ENCODE results near the gene SCRT2. TPM values are rescaled to one million over a fixed set of nuclear protein-coding genes. Genes with fewer than 3 reads are reported as not detected.
"Not testable (repeated sequence)": the region's sequence is repeated elsewhere in the genome, so short reads cannot be mapped to it uniquely, and the experiment has no call there.

Gene SCRT2
- total RNA-seq, result not detected
- long read RNA-seq, result 0 reads

GRCh38 chr20:675453-676314 is at the start of gene SCRT2:
Gene SCRT2, minus strand, starts transcription at chr20:675802. Its CDS starts 201 bp downstream, at chr20:675601.
- peak; percentile 98 for ATAC-seq (ENCODE audit: poor library complexity)
- intact Hi-C loops (cut with DNase I), result no loop called here
- DNase-seq, result peak; percentile 87

DNA sequence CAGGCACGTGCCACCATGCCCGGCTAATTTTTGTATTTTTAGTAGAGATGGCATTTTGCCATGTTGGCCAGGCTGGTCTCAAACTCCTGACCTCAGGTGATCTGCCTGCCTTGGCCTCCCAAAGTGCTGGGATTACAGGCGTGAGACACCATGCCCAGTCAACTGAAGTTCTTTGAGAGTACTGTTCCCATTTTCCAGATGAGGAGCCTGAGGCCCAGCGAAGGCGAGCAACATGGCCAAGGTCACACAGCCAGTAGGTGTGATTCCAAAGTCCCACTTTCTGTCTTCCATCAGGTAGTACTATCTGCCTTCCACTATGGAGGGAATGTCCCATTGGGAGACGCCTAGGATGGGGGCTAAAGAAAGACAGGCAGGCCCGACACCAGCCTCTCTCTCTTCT is 49.2 kb upstream of the SCRT2 start:
- intact Hi-C loops (cut with DNase I), result loop anchor here (5.0 kb wide), 1 partner anchor 72 kb away; the partner anchor contains the start of gene SRXN1
- not testable (repeated sequence) for DNase-seq; ATAC-seq (ENCODE audit: poor library complexity)

DNA sequence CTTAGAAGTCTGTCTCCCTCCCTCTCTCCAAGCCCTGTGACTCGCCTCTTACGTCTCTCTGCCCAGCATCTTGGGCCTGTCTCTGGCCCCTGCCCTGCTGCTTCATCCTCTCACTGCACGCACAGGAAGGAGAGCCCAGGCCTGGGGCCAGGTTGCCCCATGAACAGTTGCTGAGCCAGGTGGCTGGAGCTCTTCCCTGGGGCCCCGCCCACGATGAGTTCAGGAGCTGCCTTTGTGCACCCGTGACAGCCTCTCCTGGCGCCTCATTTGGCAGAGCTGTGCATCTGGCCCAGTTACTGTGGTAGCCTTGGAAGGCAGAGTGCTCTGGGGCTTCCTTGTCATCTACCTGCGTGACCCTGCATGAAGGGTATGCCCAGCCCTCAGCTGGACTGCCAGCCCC is 48.2 kb upstream of the SCRT2 start:
- intact Hi-C loops (cut with DNase I), result no loop called here
- DNase-seq, result peak; percentile 44
- peak; percentile 59 for ATAC-seq (ENCODE audit: poor library complexity)

- ATAC-seq (ENCODE audit: poor library complexity) (no peak), DNase-seq (no peak)
- intact Hi-C loops (cut with DNase I), result no loop called here
Observed at GRCh38 chr20:722822-723644, 47.4 kb upstream of the SCRT2 start.

- intact Hi-C loops (cut with DNase I), result no loop called here
- ATAC-seq (ENCODE audit: poor library complexity) (no peak), DNase-seq (no peak)
Observed at GRCh38 chr20:721876-722275, 46.3 kb upstream of the SCRT2 start.

DNA sequence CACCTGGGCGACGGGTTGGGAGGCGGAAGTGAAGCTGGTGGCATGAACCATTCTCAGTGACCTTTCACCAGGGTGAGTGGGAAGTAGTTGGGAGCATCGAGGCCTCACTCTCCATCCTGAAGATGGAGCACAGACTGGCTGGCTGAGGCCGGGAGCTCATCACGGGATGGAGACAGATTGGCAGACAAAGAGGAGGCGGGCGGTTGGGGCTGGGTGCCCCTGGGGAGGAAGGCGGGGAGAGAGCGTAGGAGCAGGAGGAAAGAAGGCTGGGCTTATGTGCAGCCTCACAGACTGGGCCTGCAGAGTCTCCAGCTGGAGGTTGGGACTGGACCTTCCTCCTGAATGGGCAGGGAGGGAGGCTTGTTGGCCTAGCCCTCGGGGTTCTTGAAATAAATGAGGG is 44.2 kb upstream of the SCRT2 start:
- no peak for DNase-seq
- intact Hi-C loops (cut with DNase I), result no loop called here
- no peak for ATAC-seq (ENCODE audit: poor library complexity)

- ATAC-seq (ENCODE audit: poor library complexity), result no peak
- DNase-seq, result no peak
- intact Hi-C loops (cut with DNase I), result no loop called here
Observed at GRCh38 chr20:719068-719467, 43.5 kb upstream of the SCRT2 start.

GRCh38 chr20:717832-718231 is 42.2 kb upstream of the SCRT2 start:
- intact Hi-C loops (cut with DNase I), result no loop called here
- no peak for ATAC-seq (ENCODE audit: poor library complexity)
- peak; percentile 21 for DNase-seq

GRCh38 chr20:717271-717670 is 41.7 kb upstream of the SCRT2 start:
- peak; percentile 2 for DNase-seq
- ATAC-seq (ENCODE audit: poor library complexity), result no peak
- intact Hi-C loops (cut with DNase I), result no loop called here

- ATAC-seq (ENCODE audit: poor library complexity) (no peak), DNase-seq (no peak)
- intact Hi-C loops (cut with DNase I), result no loop called here
Observed at GRCh38 chr20:714453-714852, 38.9 kb upstream of the SCRT2 start.

GRCh38 chr20:711576-711975 is 36.0 kb upstream of the SCRT2 start:
- intact Hi-C loops (cut with DNase I), result no loop called here
- ATAC-seq (ENCODE audit: poor library complexity) (no peak), DNase-seq (peak; percentile 8)

- no peak for ATAC-seq (ENCODE audit: poor library complexity)
- peak; percentile 29 for DNase-seq
- intact Hi-C loops (cut with DNase I), result no loop called here
Observed at GRCh38 chr20:710780-711450, 35.3 kb upstream of the SCRT2 start.

- ATAC-seq (ENCODE audit: poor library complexity) (peak; percentile 34), DNase-seq (peak; percentile 26)
- intact Hi-C loops (cut with DNase I), result no loop called here
Observed at GRCh38 chr20:709991-710779, 34.6 kb upstream of the SCRT2 start.

DNA sequence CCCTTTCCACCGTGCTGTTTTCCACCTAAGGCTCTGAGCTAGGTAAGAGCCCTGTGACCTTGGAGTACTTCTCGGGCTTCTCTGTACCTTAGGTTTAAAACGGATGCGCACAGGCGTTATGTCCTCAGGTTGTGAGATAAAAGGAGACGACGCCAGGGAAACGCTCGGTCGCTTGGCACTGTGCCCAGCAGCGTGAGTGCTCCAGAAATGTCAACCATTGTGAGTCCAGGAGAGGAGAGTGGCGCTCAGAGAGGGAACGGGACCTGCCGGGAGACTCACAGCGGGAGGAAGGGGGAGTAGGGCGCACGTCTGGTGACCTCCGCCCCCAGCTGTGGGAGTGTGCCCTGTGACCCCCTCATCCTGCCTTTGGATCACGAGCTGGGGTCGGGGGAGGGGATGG is 33.8 kb upstream of the SCRT2 start:
- ATAC-seq (ENCODE audit: poor library complexity) (peak; percentile 65), DNase-seq (peak; percentile 79)
- intact Hi-C loops (cut with DNase I), result no loop called here

DNA sequence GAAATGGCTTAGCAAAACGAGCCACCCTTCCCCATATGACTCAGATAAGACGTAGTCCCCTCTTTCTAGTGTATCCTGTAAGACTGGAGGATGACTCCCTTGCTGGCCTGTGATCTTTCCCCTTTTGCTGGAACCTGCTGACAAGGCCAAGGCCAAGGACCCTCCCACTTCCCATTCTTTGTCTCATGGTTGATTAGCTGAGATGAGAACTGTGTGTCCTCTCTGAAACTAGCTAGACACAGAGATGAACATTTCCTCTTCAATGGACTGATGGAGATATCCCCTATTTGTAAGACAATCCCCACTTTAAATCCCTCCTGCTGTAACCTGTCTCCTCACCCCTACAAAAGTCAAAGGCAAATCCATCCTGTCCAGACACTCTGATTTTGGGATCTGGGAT is 33.4 kb upstream of the SCRT2 start:
- ATAC-seq (ENCODE audit: poor library complexity) (no peak), DNase-seq (no peak)
- intact Hi-C loops (cut with DNase I), result no loop called here

DNA sequence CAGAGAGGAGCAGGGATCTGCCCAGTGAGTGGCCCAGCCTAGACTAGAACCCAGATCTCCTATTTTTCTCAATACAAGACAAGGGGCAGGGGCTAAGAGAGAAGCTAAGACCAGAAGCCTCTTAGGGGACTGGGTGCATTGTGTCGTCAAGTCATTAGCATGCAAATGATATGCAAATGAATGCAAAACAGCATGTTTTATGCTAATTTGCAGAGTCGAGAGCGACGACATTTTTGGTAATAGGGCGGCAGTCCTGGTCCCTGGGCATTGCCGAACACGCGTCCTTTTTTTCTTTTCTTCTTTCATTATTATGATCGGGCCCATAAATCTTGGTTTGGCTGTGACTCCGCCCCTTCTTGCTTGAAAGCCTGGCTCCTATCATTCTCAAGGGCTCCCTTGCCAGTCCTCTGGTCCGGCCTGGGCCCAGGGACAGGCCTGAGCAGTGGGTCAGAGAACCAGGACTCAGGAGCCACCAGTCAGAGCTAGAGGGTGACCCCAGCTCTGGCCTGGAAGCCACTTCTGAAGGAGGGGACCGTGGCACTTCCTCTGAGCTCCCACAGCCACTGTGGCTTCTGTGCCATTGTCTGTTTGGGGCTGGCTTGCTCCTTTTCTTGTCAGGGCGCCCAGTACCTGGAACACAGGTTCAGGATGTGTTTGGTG is 32.0 kb upstream of the SCRT2 start:
- ATAC-seq (ENCODE audit: poor library complexity) (no peak), DNase-seq (no peak)
- intact Hi-C loops (cut with DNase I), result no loop called here

- no peak for DNase-seq
- intact Hi-C loops (cut with DNase I), result no loop called here
- ATAC-seq (ENCODE audit: poor library complexity), result no peak
Observed at GRCh38 chr20:706366-706885, 30.8 kb upstream of the SCRT2 start.

DNA sequence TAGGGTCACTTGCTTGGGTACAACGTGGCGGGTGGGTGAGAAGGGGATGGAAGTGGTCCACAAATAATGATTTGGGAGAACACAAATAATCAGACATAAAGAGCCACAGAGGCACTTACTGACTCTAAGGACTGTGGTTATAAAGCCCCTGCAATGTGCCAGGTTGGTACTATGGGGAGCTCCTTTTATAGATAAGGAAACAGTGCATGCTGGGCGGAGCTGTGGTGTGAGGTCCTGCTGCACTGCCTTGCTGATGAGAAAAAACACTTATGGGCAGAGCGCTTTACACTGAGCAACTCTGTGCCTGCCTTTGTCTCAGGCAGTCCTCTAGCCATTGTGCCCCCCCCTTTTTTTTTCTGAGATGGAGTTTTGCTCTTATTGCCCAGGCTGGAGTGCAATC is 29.1 kb upstream of the SCRT2 start:
- ATAC-seq (ENCODE audit: poor library complexity) (no peak), DNase-seq (no peak)
- intact Hi-C loops (cut with DNase I), result no loop called here

All from Right ventricle myocardium superior (tissue), 1 donor.